ENCODE results near the gene PEX5. TPM values are rescaled to one million over a fixed set of nuclear protein-coding genes. Genes with fewer than 3 reads are reported as not detected.

The PEX5 gene
- total and polyA plus RNA-seq, 2 experiments from 2014 or later, result 7.5 to 72.0 TPM

- TF ChIP-seq ETS1 (IDR thresholded peaks at IDR 0.05), result no peak
- no peak for TF ChIP-seq EZH2 (IDR thresholded peaks at IDR 0.05; ENCODE audit: low read depth, unreplicated experiment)
- no peak for TF ChIP-seq EZH2phosphoT487 (IDR thresholded peaks at IDR 0.05; ENCODE audit: unreplicated experiment)
These were observed 69.6 kb downstream of the PEX5 start (continued) for GRCh38 chr12:7259060-7259459.

Other genes with a start within 250 kb of the PEX5 start
- gene RNU7-1, start 245.9 kb upstream of the PEX5 start, total RNA-seq (2014; rRNA removed; shearing (Covaris generic)), result not detected in 2 replicates
- gene RNU7-1, start 245.9 kb upstream of the PEX5 start, polyA plus RNA-seq (2016; fragmentation: Nextera tagmentation; extraction: Ambion mirVana), result not detected in 2 replicates
- 186 and 204 TPM in 2 replicates for gene C12orf57, start 245.7 kb upstream of the PEX5 start, total RNA-seq (2014; rRNA removed; shearing (Covaris generic))
- gene C12orf57, start 245.7 kb upstream of the PEX5 start, polyA plus RNA-seq (2016; fragmentation: Nextera tagmentation; extraction: Ambion mirVana), result 262 and 285 TPM in 2 replicates
- gene PTPN6, start 238.3 kb upstream of the PEX5 start, total RNA-seq (2014; rRNA removed; shearing (Covaris generic)), result 24.7 and 25.3 TPM in 2 replicates
- 35.4 and 40.6 TPM in 2 replicates for gene PTPN6, start 238.3 kb upstream of the PEX5 start, polyA plus RNA-seq (2016; fragmentation: Nextera tagmentation; extraction: Ambion mirVana)
- 378 and 416 TPM in 2 replicates for gene PHB2, start 219.0 kb upstream of the PEX5 start, total RNA-seq (2014; rRNA removed; shearing (Covaris generic))
- 224 and 238 TPM in 2 replicates for gene PHB2, start 219.0 kb upstream of the PEX5 start, polyA plus RNA-seq (2016; fragmentation: Nextera tagmentation; extraction: Ambion mirVana)
- gene EMG1, start 218.8 kb upstream of the PEX5 start, total RNA-seq (2014; rRNA removed; shearing (Covaris generic)), result 66.7 and 71.7 TPM in 2 replicates
- 157 and 160 TPM in 2 replicates for gene EMG1, start 218.8 kb upstream of the PEX5 start, polyA plus RNA-seq (2016; fragmentation: Nextera tagmentation; extraction: Ambion mirVana)
- 45.3 and 51.5 TPM in 2 replicates for gene LPCAT3, start 171.2 kb upstream of the PEX5 start, total RNA-seq (2014; rRNA removed; shearing (Covaris generic))
- 21.4 and 22.7 TPM in 2 replicates for gene LPCAT3, start 171.2 kb upstream of the PEX5 start, polyA plus RNA-seq (2016; fragmentation: Nextera tagmentation; extraction: Ambion mirVana)
- gene C1S, start 129.0 kb upstream of the PEX5 start, total RNA-seq (2014; rRNA removed; shearing (Covaris generic)), result 5.0 and 9.7 TPM in 2 replicates
- 4.9 and 5.1 TPM in 2 replicates for gene C1S, start 129.0 kb upstream of the PEX5 start, polyA plus RNA-seq (2016; fragmentation: Nextera tagmentation; extraction: Ambion mirVana)
- gene C1R, start 97.2 kb upstream of the PEX5 start, total RNA-seq (2014; rRNA removed; shearing (Covaris generic)), result 6.1 and 8.8 TPM in 2 replicates
- 5.9 and 6.4 TPM in 2 replicates for gene C1R, start 97.2 kb upstream of the PEX5 start, polyA plus RNA-seq (2016; fragmentation: Nextera tagmentation; extraction: Ambion mirVana)
- 8.8 and 10.0 TPM in 2 replicates for gene C1RL, start 80.5 kb upstream of the PEX5 start, total RNA-seq (2014; rRNA removed; shearing (Covaris generic))
- gene C1RL, start 80.5 kb upstream of the PEX5 start, polyA plus RNA-seq (2016; fragmentation: Nextera tagmentation; extraction: Ambion mirVana), result 7.3 and 9.1 TPM in 2 replicates
- gene RBP5, start 60.8 kb upstream of the PEX5 start, total RNA-seq (2014; rRNA removed; shearing (Covaris generic)), result 3.0 TPM in 1 of 2 replicates, not detected in the other
- 0.73 and 1.2 TPM in 2 replicates for gene RBP5, start 60.8 kb upstream of the PEX5 start, polyA plus RNA-seq (2016; fragmentation: Nextera tagmentation; extraction: Ambion mirVana)
- gene CLSTN3, start 59.3 kb upstream of the PEX5 start, total RNA-seq (2014; rRNA removed; shearing (Covaris generic)), result 27.9 and 46.9 TPM in 2 replicates
- gene CLSTN3, start 59.3 kb upstream of the PEX5 start, polyA plus RNA-seq (2016; fragmentation: Nextera tagmentation; extraction: Ambion mirVana), result 5.0 and 5.8 TPM in 2 replicates
- gene ACSM4, start 114.4 kb downstream of the PEX5 start, total RNA-seq (2014; rRNA removed; shearing (Covaris generic)), result not detected in 2 replicates
- not detected in 2 replicates for gene ACSM4, start 114.4 kb downstream of the PEX5 start, polyA plus RNA-seq (2016; fragmentation: Nextera tagmentation; extraction: Ambion mirVana)